HepG2 (cell line): ENCODE measurements around the gene PHF21B. TPM values are rescaled to one million over a fixed set of nuclear protein-coding genes. Genes with fewer than 3 reads are reported as not detected.

Experiments used
- ATAC-seq: fragments of 200-7000 bp; cut with Tn5 transposase; 3 replicates; pipeline ENCODE4 v1.9.1; 2020; ENCODE audit warnings: mild to moderate bottlenecking, moderate library complexity
- BruUV-seq: library from RNA; stranded (reverse); fragments of 400-500 nt; replicated peaks from 2 replicates; lab custom pipeline; 2021; lab: Mats Ljungman, UMichigan
- CTCF ChIA-PET: fragments of 300-600 bp; formaldehyde crosslinking; extraction: SDS; loops from one replicate; lab custom pipeline; 2021; ENCODE audit warnings: low total read pairs, inconsistent platforms, low intra/inter-chr PET ratio; lab: Yijun Ruan, JAX
- POLR2A ChIA-PET: fragments of 350-600 bp; sonication (Branson Sonifier 250); formaldehyde crosslinking; loops from one replicate; lab custom pipeline; 2020; ENCODE audit warnings: antibody characterized with exemption, inconsistent platforms; lab: Yijun Ruan, JAX
- DNase-seq: peaks from one replicate; pipeline ENCODE4 v3.0.0-alpha.2; 2015; ENCODE audit warnings: low spot score
- FAIRE-seq: peaks from 3 replicates; lab custom pipeline; 2011; peaks lifted over from hg19 to GRCh38; lab: Jason Lieb, UNC
- H2AFZ ChIP-seq: one replicate; pipeline ENCODE4 v1.6.1; 2011; ENCODE audit warnings: low read length, inconsistent platforms
- H3K27ac ChIP-seq: fragments of 300-600 bp; 3 replicates; pipeline ENCODE4 v1.8.0; 2011; ENCODE audit warnings: mixed run types, mild to moderate bottlenecking, mixed read lengths, low read length, inconsistent platforms; ENCODE audit not compliant: insufficient read depth; ENCODE audit errors: extremely low read length
- H3K27me3 ChIP-seq, 2 experiments: fragments of 200-600 bp in 1 of 2; 2 replicates in 1 of 2; 3 replicates in 1 of 2; pipeline versions ENCODE4 v1.6.0 to v1.8.0; 2011; ENCODE audit warnings: low read length in 2 of 2, mild to moderate bottlenecking in 2 of 2, moderate library complexity in 2 of 2, inconsistent platforms in 1 of 2; ENCODE audit not compliant: insufficient read depth in 2 of 2, control insufficient read depth in 1 of 2
- H3K36me3 ChIP-seq, 2 experiments: fragments of 200-600 bp in 1 of 2; replicated peaks in 1 of 2; 2 replicates in 1 of 2; 3 replicates in 1 of 2; pipeline versions ENCODE4 v1.5.1 to v1.8.0; 2011; ENCODE audit warnings: low read length in 2 of 2, inconsistent platforms in 1 of 2; ENCODE audit not compliant: insufficient read depth in 2 of 2, control insufficient read depth in 1 of 2
- H3K4me1 ChIP-seq: 2 replicates; pipeline ENCODE4 v1.5.1; 2012; ENCODE audit warnings: low read length, inconsistent platforms; ENCODE audit not compliant: insufficient read depth
- H3K4me2 ChIP-seq: 2 replicates; pipeline ENCODE4 v1.6.0; 2011; ENCODE audit warnings: low read depth, low read length, inconsistent platforms
- H3K4me3 ChIP-seq, 3 experiments: fragments of 200-600 bp in 1 of 3; sonication (generic), shearing (Covaris generic) in 1 of 3; replicated peaks in 1 of 3; 2 replicates each; pipeline ENCODE4 v1.5.1; 2011 to 2016; ENCODE audit warnings: low read length in 3 of 3, inconsistent platforms in 2 of 3, low read depth in 2 of 3, mild to moderate bottlenecking in 2 of 3, control low read depth in 1 of 3, mixed read lengths in 1 of 3; ENCODE audit not compliant: insufficient read depth in 1 of 3
- H3K79me2 ChIP-seq: one replicate; pipeline ENCODE4 v1.6.1; 2011; ENCODE audit warnings: low read length, inconsistent platforms; ENCODE audit not compliant: insufficient read depth
- H3K9ac ChIP-seq: 2 replicates; pipeline ENCODE4 v1.6.0; 2011; ENCODE audit warnings: mild to moderate bottlenecking, low read depth, low read length, inconsistent platforms; ENCODE audit not compliant: insufficient read depth
- H3K9me3 ChIP-seq: 2 replicates; pipeline ENCODE4 v1.5.1; 2012; ENCODE audit warnings: mild to moderate bottlenecking, low read length
- H4K20me1 ChIP-seq: 2 replicates; pipeline ENCODE4 v1.6.0; 2011; ENCODE audit warnings: inconsistent platforms, mild to moderate bottlenecking, low read length, moderate library complexity; ENCODE audit not compliant: insufficient read depth
- CBX2 ChIP-seq, 2 experiments: fragments of 200-600 bp in 1 of 2; sonication (generic); formaldehyde crosslinking in 1 of 2; IDR thresholded peaks; 2 replicates each; pipeline versions ENCODE4 v1.7.0 to v1.8.1; 2018 to 2022; ENCODE audit warnings: low read depth in 2 of 2, low read length in 1 of 2, mild to moderate bottlenecking in 1 of 2, missing genetic modification reagents in 1 of 2
- CREB1 ChIP-seq, 2 experiments: fragments of 450-650 bp in 1 of 2; IDR thresholded peaks; 2 replicates each; pipeline ENCODE4 v1.6.1; 2016 to 2017; ENCODE audit warnings: control low read depth in 1 of 2, mild to moderate bottlenecking in 1 of 2, missing compliant biosample characterization in 1 of 2, missing genetic modification characterization in 1 of 2
- ELF1 ChIP-seq: sonication (generic); formaldehyde crosslinking; IDR thresholded peaks from 2 replicates; pipeline ENCODE4 v1.4.0; 2020; ENCODE audit warnings: missing genetic modification reagents
- FOSL2 ChIP-seq: sonication (generic); formaldehyde crosslinking; IDR thresholded peaks from 2 replicates; pipeline ENCODE4 v1.4.0; 2020; ENCODE audit warnings: missing genetic modification reagents
- FOXP1 ChIP-seq, 2 experiments: fragments of 450-650 bp in 1 of 2; IDR thresholded peaks; 2 replicates each; pipeline ENCODE4 v1.6.1; 2017 to 2018; ENCODE audit warnings: antibody characterized with exemption in 1 of 2
- GABPB1 ChIP-seq: IDR thresholded peaks from 2 replicates; pipeline ENCODE4 v1.6.1; 2016; ENCODE audit warnings: mild to moderate bottlenecking, missing genetic modification reagents, moderate library complexity, missing compliant biosample characterization
- MNT ChIP-seq: fragments of 450-650 bp; IDR thresholded peaks from 2 replicates; pipeline ENCODE4 v1.6.1; 2016
- MXI1 ChIP-seq: IDR thresholded peaks from 3 replicates; pipeline ENCODE4 v1.6.1; 2012; ENCODE audit warnings: low read depth, low read length, inconsistent platforms, borderline replicate concordance
- POLR2A ChIP-seq, 2 experiments: IDR thresholded peaks; 2 replicates each; pipeline ENCODE4 v1.6.1; 2011; ENCODE audit warnings: low read depth in 2 of 2, low read length in 2 of 2, mild to moderate bottlenecking in 1 of 2, moderate library complexity in 1 of 2; ENCODE audit not compliant: insufficient read depth in 1 of 2
- PRMT3 ChIP-seq: sonication (generic); formaldehyde crosslinking; IDR thresholded peaks from 2 replicates; pipeline ENCODE4 v1.8.1; 2022; ENCODE audit warnings: low read depth, mild to moderate bottlenecking, moderate library complexity, missing genetic modification reagents, borderline replicate concordance
- TBX3 ChIP-seq: fragments of 450-650 bp; IDR thresholded peaks from 2 replicates; pipeline ENCODE4 v1.6.1; 2017; ENCODE audit warnings: antibody characterized with exemption, mild to moderate bottlenecking, inconsistent platforms, borderline replicate concordance
- TRIM22 ChIP-seq: fragments of 450-650 bp; IDR thresholded peaks from 2 replicates; pipeline ENCODE4 v1.6.1; 2017
- U2AF2 ChIP-seq: fragments of 200-400 bp; formaldehyde crosslinking; IDR thresholded peaks from 2 replicates; pipeline ENCODE4 v1.6.1; 2017; ENCODE audit warnings: low read depth, mild to moderate bottlenecking, low read length
- YEATS2 ChIP-seq: sonication (generic); formaldehyde crosslinking; IDR thresholded peaks from 2 replicates; pipeline ENCODE4 v1.4.0; 2020; ENCODE audit warnings: missing genetic modification reagents, borderline replicate concordance
- ZFP36 ChIP-seq: fragments of 150-350 bp; IDR thresholded peaks from 2 replicates; pipeline ENCODE4 v1.6.1; 2018; ENCODE audit warnings: borderline replicate concordance, low read length, low read depth; ENCODE audit not compliant: partially characterized antibody
- ZNF24 ChIP-seq: fragments of 450-650 bp; IDR thresholded peaks from 2 replicates; pipeline ENCODE4 v1.6.1; 2017; ENCODE audit warnings: antibody characterized with exemption, mild to moderate bottlenecking
- ZNF543 ChIP-seq: sonication (generic); formaldehyde crosslinking; IDR thresholded peaks from 2 replicates; pipeline ENCODE4 v1.4.0; 2020; ENCODE audit warnings: mild to moderate bottlenecking, missing genetic modification reagents
- ZSCAN9 ChIP-seq: IDR thresholded peaks from 2 replicates; pipeline ENCODE4 v1.6.1; 2016; ENCODE audit warnings: borderline replicate concordance
- WGBS: methylation state at CpG from one replicate; pipeline ENCODE4 v1.1.6; 2017; ENCODE audit warnings: low lambda C conversion rate; 5-methylcytosine and 5-hydroxymethylcytosine counted together
- in situ Hi-C: cut with HindIII; loops from 2 replicates; pipeline ENCODE4 v1.10.0; 2017; ENCODE audit warnings: low pct_unique_long_range_greater_than_20kb; ENCODE audit not compliant: extremely low pct_ligation_motif_present
- intact Hi-C: fragments of 100-400 bp; cut with micrococcal nuclease; formaldehyde crosslinking; loops from one replicate; pipeline ENCODE4 v1.10.0; 2022; ENCODE audit not compliant: unreplicated experiment
- polyA plus RNA-seq, 8 experiments: library from polyadenylated mRNA; depleted of rRNA in 3 of 8; stranded (reverse) in 7 of 8; unstranded in 1 of 8; fragments of >200 nt; fragmentation: Illumina TruSeq in 4 of 8; extraction: Trizol in 4 of 8; gene quantifications; 2 replicates each; pipeline versions ENCODE4 v1.2.1 to v1.2.3, GENCODE V29; 2011 to 2016; ENCODE audit warnings: low read depth in 4 of 8, missing spikeins in 1 of 8, mixed read lengths in 1 of 8; ENCODE audit not compliant: insufficient read depth in 1 of 8
- total RNA-seq, 5 experiments: library from RNA; depleted of rRNA; stranded (reverse); fragments of >200 nt; fragmentation: Illumina TruSeq; extraction: Trizol; gene quantifications; 2 replicates each; pipeline ENCODE4 v1.2.3, GENCODE V29; 2016; ENCODE audit warnings: low read depth in 1 of 5
- TF ChIP-seq, protein P1 (sequence below): sonication (generic); formaldehyde crosslinking; IDR thresholded peaks from 2 replicates; pipeline ENCODE4 v1.4.0; 2020; ENCODE audit warnings: missing genetic modification reagents, mild to moderate bottlenecking, borderline replicate concordance

PHF21B gene
- total and polyA plus RNA-seq, 2 of the 13 experiments (the other 11 are each of a cell fraction or from before 2014, with no cell fraction given), result not detected

DNA sequence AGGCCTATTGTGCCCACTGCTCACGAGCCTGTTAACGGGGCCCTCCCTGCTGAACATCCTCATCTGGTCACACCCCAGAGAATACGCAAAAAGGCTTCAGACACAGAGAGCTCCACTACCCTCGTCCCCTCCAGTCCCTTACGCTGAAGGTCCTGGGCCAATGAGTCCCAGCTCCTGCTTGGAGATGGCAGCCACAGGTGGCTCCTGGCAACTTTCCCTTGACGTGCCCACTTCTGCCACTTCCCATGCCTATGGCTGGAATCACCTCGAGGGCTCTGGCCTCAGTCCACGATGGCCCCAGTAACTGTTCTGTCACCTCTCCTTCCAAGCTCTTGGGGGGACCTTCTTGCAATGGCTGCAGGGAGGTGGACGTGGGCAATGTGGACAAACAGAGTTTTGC lies 12.7 kb downstream of the PHF21B start (continued):
- TF ChIP-seq YEATS2 (CRISPR knock-in tag), result no peak
- TF ChIP-seq FOXP1 (IDR thresholded peaks at IDR 0.05), result no peak
- no peak for TF ChIP-seq FOXP1 (CRISPR knock-in tag; IDR thresholded peaks at IDR 0.05)
- no peak for TF ChIP-seq POLR2A (IDR thresholded peaks at IDR 0.05; ENCODE audit: insufficient read depth in 1 of 2, low read depth in 2 of 2, low read length in 2 of 2)
- no peak for TF ChIP-seq ELF1 (CRISPR knock-in tag)
- TF ChIP-seq ZNF543 (CRISPR knock-in tag), result no peak
- no peak for TF ChIP-seq CBX2 (IDR thresholded peaks at IDR 0.05; ENCODE audit: low read depth, low read length)
- TF ChIP-seq CBX2 (CRISPR knock-in tag; IDR thresholded peaks at IDR 0.05; ENCODE audit: low read depth), result no peak

DNA sequence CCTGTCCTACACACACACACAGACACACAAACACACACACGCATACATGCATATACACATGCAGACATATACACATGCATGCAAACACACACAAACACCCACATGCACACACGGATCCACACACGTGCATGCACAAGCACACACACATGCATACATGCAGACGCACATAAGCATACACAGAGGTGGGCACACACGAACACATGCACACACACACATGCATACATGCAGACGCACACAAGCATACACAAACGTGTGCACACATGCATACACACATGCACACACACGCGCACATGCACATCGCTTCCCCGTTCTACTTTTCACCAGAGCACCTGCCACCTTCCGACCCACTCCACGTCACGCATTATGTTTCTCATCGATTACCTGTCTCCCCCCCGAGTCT lies 13.2 kb downstream of the PHF21B start:
- no peak overlapping the region for H3K9ac ChIP-seq
- H3K4me3 ChIP-seq, result no peak overlapping the region
- no TSS peak for BruUV-seq
- DNase-seq, result no peak
- H3K9me3 ChIP-seq, result no peaks in the 10 kb centered on the region
- no peaks in the 10 kb centered on the region for H3K4me1 ChIP-seq
- H3K79me2 ChIP-seq, result no peaks in the 10 kb centered on the region
- peaks cover 16 to 97% of the 10 kb centered on the region in 2 experiments; a peak in 4 of 5 replicates for H3K27me3 ChIP-seq
- ChIA-PET CTCF (no interaction called here), POLR2A (no interaction called here)
- peaks cover 9% of the 10 kb centered on the region; the same call in 1 of the 2 replicates for H4K20me1 ChIP-seq
- TF ChIP-seq TRIM22 (no peak), TBX3 (no peak), U2AF2 (no peak), MXI1 (no peak), ZFP36 (no peak), PRMT3 (CRISPR knock-in tag) (no peak), CREB1 (IDR thresholded peaks at IDR 0.05) (0 out of 2 replicates have a peak, but pooled peaks have one; percentile 27), CREB1 (CRISPR knock-in tag; IDR thresholded peaks at IDR 0.05) (no peak), ZNF24 (no peak), MNT (peak; percentile 96), FOSL2 (CRISPR knock-in tag) (no peak), GABPB1 (CRISPR knock-in tag) (no peak), ZSCAN9 (CRISPR knock-in tag) (no peak)
- TF ChIP-seq, protein P1, sequence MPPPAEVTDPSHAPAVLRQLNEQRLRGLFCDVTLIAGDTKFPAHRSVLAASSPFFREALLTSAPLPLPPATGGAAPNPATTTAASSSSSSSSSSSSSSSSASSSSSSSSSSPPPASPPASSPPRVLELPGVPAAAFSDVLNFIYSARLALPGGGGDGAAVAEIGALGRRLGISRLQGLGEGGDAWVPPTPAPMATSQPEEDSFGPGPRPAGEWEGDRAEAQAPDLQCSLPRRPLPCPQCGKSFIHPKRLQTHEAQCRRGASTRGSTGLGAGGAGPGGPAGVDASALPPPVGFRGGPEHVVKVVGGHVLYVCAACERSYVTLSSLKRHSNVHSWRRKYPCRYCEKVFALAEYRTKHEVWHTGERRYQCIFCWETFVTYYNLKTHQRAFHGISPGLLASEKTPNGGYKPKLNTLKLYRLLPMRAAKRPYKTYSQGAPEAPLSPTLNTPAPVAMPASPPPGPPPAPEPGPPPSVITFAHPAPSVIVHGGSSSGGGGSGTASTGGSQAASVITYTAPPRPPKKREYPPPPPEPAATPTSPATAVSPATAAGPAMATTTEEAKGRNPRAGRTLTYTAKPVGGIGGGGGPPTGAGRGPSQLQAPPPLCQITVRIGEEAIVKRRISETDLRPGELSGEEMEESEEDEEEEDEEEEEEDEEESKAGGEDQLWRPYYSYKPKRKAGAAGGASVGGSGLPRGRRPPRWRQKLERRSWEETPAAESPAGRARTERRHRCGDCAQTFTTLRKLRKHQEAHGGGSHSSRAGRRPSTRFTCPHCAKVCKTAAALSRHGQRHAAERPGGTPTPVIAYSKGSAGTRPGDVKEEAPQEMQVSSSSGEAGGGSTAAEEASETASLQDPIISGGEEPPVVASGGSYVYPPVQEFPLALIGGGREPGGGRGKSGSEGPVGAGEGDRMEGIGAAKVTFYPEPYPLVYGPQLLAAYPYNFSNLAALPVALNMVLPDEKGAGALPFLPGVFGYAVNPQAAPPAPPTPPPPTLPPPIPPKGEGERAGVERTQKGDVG (CRISPR knock-in tag), result no peak
- intact Hi-C loops (no loop called here), in situ Hi-C loops (no loop called here)
- no peak for ATAC-seq
- H2AFZ ChIP-seq, result no peak overlapping the region
- H3K36me3 ChIP-seq, result no peaks in the 10 kb centered on the region
- no peak overlapping the region for H3K4me2 ChIP-seq
- 43% methylated on average over 15 of the region's 16 CpGs for WGBS
- no peak overlapping the region for H3K27ac ChIP-seq
- FAIRE-seq, result no peak
